K562 (cell line): ENCODE measurements around the gene NDUFC2. TPM values are rescaled to one million over a fixed set of nuclear protein-coding genes. Genes with fewer than 3 reads are reported as not detected.

Experiments
- BMI1 ChIP-seq: fragments of 150-350 bp; IDR thresholded peaks from 2 replicates; pipeline ENCODE4 v1.6.1; 2014; ENCODE audit warnings: low read length
- CAMTA2 ChIP-seq: fragments of 250-450 bp; sonication (Bioruptor Pico); conservative IDR thresholded peaks from 2 replicates; pipeline ENCODE4 v1.5.1; 2022
- DPF2 ChIP-seq: fragments of 450-650 bp; IDR thresholded peaks from 2 replicates; pipeline ENCODE4 v1.6.1; 2016
- ELK3 ChIP-seq: fragments of 450-650 bp; formaldehyde crosslinking; IDR thresholded peaks from 2 replicates; pipeline ENCODE4 v1.4.0; 2020; ENCODE audit warnings: mild to moderate bottlenecking
- FOXJ3 ChIP-seq: sonication (generic); formaldehyde crosslinking; IDR thresholded peaks from 2 replicates; pipeline ENCODE4 v1.4.0; 2020; ENCODE audit warnings: mild to moderate bottlenecking, missing genetic modification reagents
- HDAC2 ChIP-seq: fragments of 450-650 bp; IDR thresholded peaks from 2 replicates; pipeline ENCODE4 v1.6.1; 2016; ENCODE audit warnings: mild to moderate bottlenecking
- KAT7 ChIP-seq: sonication (generic); formaldehyde crosslinking; IDR thresholded peaks from 2 replicates; pipeline ENCODE4 v1.8.0; 2022; ENCODE audit warnings: missing genetic modification reagents, mild to moderate bottlenecking, borderline replicate concordance
- MYC ChIP-seq, 2 experiments: fragments of 250-450 bp in 1 of 2; sonication (Bioruptor Pico) in 1 of 2; IDR thresholded peaks; 2 replicates each; pipeline versions ENCODE4 v1.5.1 to v1.6.1; 2012 to 2021; ENCODE audit warnings: low read depth in 2 of 2, borderline replicate concordance in 1 of 2, improper control_type of control experiment in 1 of 2, low read length in 1 of 2, mild to moderate bottlenecking in 1 of 2, moderate library complexity in 1 of 2
- NUFIP1 ChIP-seq: fragments of 450-650 bp; IDR thresholded peaks from 2 replicates; pipeline ENCODE4 v1.6.1; 2018; ENCODE audit not compliant: partially characterized antibody
- PCBP1 ChIP-seq: fragments of 200-400 bp; formaldehyde crosslinking; IDR thresholded peaks from 2 replicates; pipeline ENCODE4 v1.6.1; 2018; ENCODE audit warnings: mild to moderate bottlenecking, low read depth, low read length; ENCODE audit not compliant: poor library complexity, severe bottlenecking
- PHB2 ChIP-seq: fragments of 450-650 bp; IDR thresholded peaks from 2 replicates; pipeline ENCODE4 v1.6.1; 2017; ENCODE audit warnings: low read depth
- POLR2G ChIP-seq: fragments of 200-400 bp; formaldehyde crosslinking; IDR thresholded peaks from 2 replicates; pipeline ENCODE4 v1.6.1; 2017; ENCODE audit warnings: low read depth, mild to moderate bottlenecking, antibody characterized with exemption, low read length, moderate library complexity
- PURB ChIP-seq: sonication (generic); formaldehyde crosslinking; IDR thresholded peaks from 2 replicates; pipeline ENCODE4 v1.9.0; 2021; ENCODE audit warnings: low read depth, mild to moderate bottlenecking, missing genetic modification reagents
- STAG1 ChIP-seq: sonication (generic); formaldehyde crosslinking; IDR thresholded peaks from 2 replicates; pipeline ENCODE4 v1.5.0; 2020; ENCODE audit warnings: missing genetic modification reagents, borderline replicate concordance
- ZNF124 ChIP-seq: sonication (generic); formaldehyde crosslinking; IDR thresholded peaks from 2 replicates; pipeline ENCODE4 v1.8.1; 2022; ENCODE audit warnings: missing genetic modification reagents
- ZNF140 ChIP-seq: fragments of 250-450 bp; sonication (Bioruptor Pico); IDR thresholded peaks from 2 replicates; pipeline ENCODE4 v1.8.0; 2021; ENCODE audit warnings: moderate library complexity, mild to moderate bottlenecking, inconsistent platforms
- ZNF23 ChIP-seq: fragments of 250-450 bp; sonication (Bioruptor Pico); IDR thresholded peaks from 2 replicates; pipeline ENCODE4 v1.4.0; 2020; ENCODE audit warnings: mild to moderate bottlenecking
- ZNF280B ChIP-seq: fragments of 250-450 bp; sonication (Bioruptor Pico); IDR thresholded peaks from 2 replicates; pipeline ENCODE4 v1.5.1; 2021; ENCODE audit warnings: mild to moderate bottlenecking
- ZNF316 ChIP-seq: fragments of 450-650 bp; IDR thresholded peaks from 2 replicates; pipeline ENCODE4 v1.6.1; 2016
- ZNF398 ChIP-seq: fragments of 250-450 bp; sonication (Bioruptor Pico); IDR thresholded peaks from 2 replicates; pipeline ENCODE4 v1.8.0; 2021; ENCODE audit warnings: moderate library complexity, mild to moderate bottlenecking, inconsistent platforms
- ZNF436 ChIP-seq: fragments of 250-450, 450-650 bp; sonication (Bioruptor Pico); formaldehyde crosslinking; IDR thresholded peaks from 2 replicates; pipeline ENCODE4 v1.7.0; 2020; ENCODE audit warnings: mild to moderate bottlenecking
- ZSCAN32 ChIP-seq: fragments of 450-650 bp; formaldehyde crosslinking; IDR thresholded peaks from 2 replicates; pipeline ENCODE4 v1.4.0; 2020; ENCODE audit warnings: mild to moderate bottlenecking, moderate library complexity
- polyA plus RNA-seq, 8 experiments: library from polyadenylated mRNA; depleted of rRNA in 4 of 8; stranded (reverse) in 5 of 8; unstranded in 3 of 8; fragments of >200 nt; fragmentation: Nextera tagmentation in 2 of 8; fragmentation: Illumina TruSeq in 1 of 8; extraction: Ambion mirVana in 2 of 8; extraction: Trizol in 1 of 8; gene quantifications; 2 replicates each; pipeline versions ENCODE4 v1.2.1 to v1.2.3, GENCODE V29; 2011 to 2014; ENCODE audit warnings: inconsistent platforms in 1 of 8, missing spikeins in 1 of 8
- total RNA-seq, 7 experiments: library from RNA; depleted of rRNA in 6 of 7; stranded (reverse); fragments of >200 nt in 6 of 7; fragmentation: Illumina TruSeq in 2 of 7; extraction: Trizol in 2 of 7; gene quantifications; 2 replicates each; pipeline versions ENCODE4 v1.2.1 to v1.2.3, GENCODE V29; 2011 to 2021; ENCODE audit warnings: low replicate concordance in 1 of 7

Gene NDUFC2
- total and polyA plus RNA-seq, 9 of the 15 experiments (the other 6 are each of a cell fraction or from before 2014, with no cell fraction given): 168 to 1,119 (median 442) TPM

GRCh38 chr11:78080818-78081495, 1.3 kb upstream of the NDUFC2 start (continued):
- TF ChIP-seq STAG1: no peak
- no peak for TF ChIP-seq ZNF436
- TF ChIP-seq HDAC2: peak; percentile 47; the same call in 1 of the 2 replicates
- TF ChIP-seq CAMTA2 (CRISPR knock-in tag): no peak
- TF ChIP-seq ZNF398: no peak
- no peak for TF ChIP-seq ZNF124 (CRISPR knock-in tag)
- no peak for TF ChIP-seq BMI1
- peak; percentile 84 for TF ChIP-seq DPF2
- no peak for TF ChIP-seq ZSCAN32
- TF ChIP-seq ZNF280B (CRISPR knock-in tag): no peak
- TF ChIP-seq NUFIP1: no peak
- TF ChIP-seq ZNF140 (CRISPR knock-in tag): no peak
- TF ChIP-seq PURB (CRISPR knock-in tag): no peak
- TF ChIP-seq KAT7: 0 out of 2 replicates have a peak, but pooled peaks have one; percentile 50
- TF ChIP-seq ZNF316: peak; percentile 49; the same call in 1 of the 2 replicates
- no peak for TF ChIP-seq ELK3
- TF ChIP-seq MYC (IDR thresholded peaks at IDR 0.05; ENCODE audit: low read depth, low read length): 0 out of 2 replicates have a peak, but pooled peaks have one; percentile 31
- no peak for TF ChIP-seq MYC (CRISPR knock-in tag; IDR thresholded peaks at IDR 0.05; ENCODE audit: borderline replicate concordance, low read depth)
- TF ChIP-seq FOXJ3 (CRISPR knock-in tag): no peak
- TF ChIP-seq PCBP1: no peak
- TF ChIP-seq ZNF23 (CRISPR knock-in tag): no peak
- no peak for TF ChIP-seq PHB2
- TF ChIP-seq POLR2G: peak; percentile 49; the same call in 1 of the 2 replicates
